Activated CD4-positive, alpha-beta T cell treated with anti-CD3 and anti-CD28 coated beads for 4 hours (primary cell): ENCODE results near the gene AFTPH.
A peak's percentile ranks its signal among the peaks of the same experiment; 100 is the strongest.

Experiments used
- DNase-seq, 2 donors: peaks; one replicate each; pipeline ENCODE4 v3.0.0-alpha.2; 2020

AFTPH gene

DNA sequence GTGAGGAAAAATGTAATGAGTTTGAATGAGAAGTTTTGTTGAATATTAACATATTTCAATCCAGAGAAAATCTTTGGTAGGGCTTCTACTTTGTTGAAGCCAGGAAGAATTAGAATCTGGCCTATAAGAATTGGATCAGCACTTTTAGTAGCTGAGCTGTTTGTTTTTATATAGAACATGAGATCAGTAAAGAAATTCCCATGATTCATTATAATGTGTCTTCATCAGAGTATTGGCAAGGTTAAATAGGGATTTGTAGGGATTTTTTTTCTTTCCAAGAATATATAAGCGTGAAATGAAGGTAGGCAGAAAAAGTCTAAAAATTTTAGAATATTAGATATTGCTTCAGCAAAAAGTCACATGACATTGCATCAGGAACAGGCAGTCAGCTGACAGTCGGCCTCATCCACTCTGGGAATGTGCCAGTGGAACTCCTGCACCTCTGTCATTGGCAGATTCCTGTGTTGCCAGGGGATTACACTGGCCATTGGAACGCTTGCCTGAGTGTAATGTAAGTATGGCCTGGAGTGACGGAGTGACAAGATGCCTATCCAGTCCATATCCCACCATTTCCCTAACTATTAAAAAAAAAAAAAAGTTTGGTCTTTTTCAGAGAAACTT, 69.0 kb downstream of the AFTPH start:
- DNase-seq = no peak

DNA sequence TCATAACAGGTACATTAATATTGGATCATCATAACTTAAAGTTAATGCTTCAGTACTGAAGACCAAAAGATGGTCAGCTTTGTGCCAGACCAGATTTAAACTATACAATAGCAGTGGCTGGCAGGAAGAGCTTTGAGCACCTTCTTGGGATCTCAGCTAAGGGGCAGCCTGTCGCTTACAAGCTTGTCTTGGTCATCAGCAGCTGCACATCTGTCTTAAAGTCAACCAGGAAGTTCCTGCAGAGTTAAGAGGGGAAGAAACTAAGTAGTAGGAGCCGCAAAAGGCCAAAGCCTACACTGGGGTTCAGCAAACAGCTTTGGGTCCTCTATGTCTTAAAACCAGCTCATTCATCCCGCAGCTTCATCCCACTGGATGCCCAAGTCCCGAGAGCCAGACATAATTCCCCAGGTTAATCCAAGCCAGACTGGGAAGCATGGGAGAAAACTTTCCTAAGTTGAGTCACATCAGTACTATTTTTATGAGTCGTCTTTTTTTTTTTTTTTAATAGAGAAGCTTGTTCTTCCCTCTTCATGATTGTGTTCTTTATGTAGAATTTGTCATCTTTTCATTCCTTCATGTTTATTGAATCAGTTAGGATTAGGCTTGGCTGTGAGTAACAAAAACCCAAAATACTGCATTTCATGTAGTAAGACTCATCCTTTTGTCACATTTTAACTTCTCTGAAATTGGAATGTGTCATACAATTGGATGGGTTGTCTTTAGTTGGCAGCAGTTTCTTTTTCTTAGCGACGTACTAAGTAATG, 70.3 kb downstream of the AFTPH start:
- no peak for DNase-seq

DNA sequence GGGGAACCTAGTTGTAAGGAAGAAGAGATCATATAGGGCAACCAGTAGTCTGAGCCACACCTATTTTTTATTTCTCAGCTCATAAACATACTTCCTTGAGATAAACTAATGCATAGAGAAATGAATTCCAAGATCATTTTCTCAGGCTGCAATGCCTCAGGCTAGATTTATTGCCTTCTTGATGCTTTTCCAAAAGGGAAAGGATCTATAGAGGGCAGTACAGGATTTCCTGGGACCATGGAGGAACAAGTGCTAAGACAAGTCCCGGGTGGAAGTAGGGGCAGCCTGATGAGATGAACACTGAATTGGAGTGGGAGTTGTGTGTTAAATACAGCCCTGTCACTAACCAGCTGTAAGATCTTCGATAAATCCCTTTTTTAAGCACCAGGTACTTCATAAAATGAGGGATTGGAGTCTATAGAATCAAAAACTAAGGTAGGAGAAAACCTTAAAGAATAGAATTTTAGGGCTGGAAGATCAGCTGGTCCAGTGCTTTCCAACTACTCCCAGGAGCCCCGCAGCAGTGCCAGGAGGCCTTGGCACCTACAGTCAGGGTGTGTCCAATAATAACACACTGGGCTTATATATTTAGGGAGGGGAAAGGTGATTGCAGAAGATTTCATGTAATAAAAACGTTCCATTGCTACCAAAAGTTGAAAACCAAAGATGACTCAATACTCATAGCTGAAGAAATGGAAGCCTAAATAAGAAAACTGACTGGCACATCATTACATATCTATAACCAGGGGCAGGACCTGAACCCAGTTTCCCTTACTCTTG, 71.5 kb downstream of the AFTPH start:
- no peak for DNase-seq

DNA sequence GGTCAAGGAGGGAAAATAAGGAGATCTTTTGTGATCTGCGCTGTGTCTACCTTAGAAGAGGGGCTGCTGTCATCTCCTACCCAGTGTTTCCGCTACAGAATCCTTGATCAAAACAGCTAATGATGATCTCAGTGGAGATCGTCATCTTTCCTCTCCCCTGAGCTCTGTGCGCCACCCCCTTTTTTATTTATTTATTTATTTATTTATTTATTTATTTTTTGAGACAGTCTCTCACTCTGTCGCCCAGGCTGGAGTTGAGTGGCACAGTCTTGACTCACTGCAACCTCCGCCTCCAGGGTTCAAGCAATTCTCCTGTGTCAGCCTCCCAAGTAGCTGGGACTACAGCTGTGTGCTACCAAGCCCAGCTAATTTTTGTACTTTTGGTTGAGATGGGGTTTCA, 74.1 kb downstream of the AFTPH start:
- DNase-seq = no peak

DNA sequence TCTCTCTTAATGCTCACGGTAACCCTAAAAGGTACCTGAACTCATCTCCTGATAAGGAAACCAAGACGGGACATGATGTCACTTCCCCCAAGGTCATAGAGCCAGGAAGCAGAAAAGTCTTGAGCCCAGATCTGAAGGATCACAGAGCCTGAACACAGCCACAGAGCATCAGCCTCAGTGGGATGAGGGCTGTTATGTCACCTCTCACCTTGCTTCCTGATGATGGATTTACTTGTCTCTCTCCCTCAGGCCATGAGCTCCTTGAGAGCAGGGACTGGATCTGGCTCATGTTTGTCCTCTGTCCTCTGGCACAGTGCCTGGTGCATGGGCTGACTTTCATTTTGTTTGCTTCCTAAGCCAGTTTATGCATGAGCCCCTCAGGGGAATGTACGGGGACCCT, 75.3 kb downstream of the AFTPH start:
- DNase-seq = no peak

DNA sequence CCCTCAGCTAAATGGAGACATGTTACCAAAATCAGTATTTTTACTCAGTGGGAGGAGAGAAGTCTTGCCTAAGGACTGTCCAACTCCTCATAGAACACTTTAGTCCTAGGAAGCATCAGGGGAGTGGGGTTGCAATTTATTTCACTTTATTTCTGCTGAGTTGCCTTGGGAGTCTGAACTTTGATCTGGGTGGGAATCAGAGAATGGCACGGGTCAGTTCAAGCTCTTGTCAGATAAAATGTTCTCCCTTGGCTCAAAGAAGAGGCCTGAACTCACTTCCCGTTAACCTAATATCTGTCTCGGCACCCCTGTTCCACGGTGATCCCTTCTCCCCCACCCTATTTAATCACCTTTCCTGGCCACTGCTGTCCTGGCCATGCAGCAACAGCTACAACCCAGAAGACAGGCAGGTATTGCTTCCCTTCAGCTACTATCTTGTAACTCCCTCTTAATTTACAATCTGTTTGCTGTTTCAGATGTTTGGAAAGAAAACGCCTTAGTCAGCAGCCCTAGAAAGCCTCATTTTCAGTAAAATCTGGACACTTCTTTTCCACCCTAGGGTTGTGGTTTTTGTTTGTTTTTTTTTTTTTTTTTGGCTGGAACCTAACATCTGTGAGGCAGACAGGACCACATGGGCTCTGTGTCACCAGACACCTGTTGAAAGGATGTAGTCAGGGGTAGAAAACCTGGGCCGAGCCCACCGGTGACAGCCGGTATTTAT, 77.1 kb downstream of the AFTPH start:
- no peak for DNase-seq

DNA sequence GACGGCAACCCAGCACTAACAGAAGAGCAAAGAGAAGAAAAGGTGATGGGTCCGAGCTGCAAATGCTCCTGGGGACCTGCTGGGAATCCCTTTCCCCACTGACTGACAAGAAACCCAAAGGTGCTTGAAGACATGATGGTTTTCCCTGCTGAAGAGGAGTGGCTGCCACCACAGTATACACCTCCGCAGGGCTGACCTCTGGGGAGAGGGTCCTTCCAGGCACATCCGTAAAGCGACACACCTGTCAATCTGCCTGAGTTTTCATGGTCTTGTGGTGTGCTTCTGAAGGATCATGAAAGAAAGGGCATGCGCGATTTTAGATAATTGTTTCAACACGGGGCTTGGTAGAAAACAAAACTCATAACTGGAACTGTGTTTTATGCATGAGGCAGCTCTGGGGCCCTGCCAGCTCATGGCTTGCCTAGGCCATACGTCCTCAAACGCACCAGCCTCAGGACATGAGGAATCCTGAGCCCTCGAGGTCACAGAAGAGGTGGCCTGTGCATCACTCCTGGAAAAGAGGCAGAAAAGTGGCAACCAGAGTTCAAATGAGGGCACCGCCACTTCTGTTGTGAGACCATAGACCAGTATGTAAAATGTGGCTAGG, 77.8 kb downstream of the AFTPH start:
- DNase-seq = no peak

DNA sequence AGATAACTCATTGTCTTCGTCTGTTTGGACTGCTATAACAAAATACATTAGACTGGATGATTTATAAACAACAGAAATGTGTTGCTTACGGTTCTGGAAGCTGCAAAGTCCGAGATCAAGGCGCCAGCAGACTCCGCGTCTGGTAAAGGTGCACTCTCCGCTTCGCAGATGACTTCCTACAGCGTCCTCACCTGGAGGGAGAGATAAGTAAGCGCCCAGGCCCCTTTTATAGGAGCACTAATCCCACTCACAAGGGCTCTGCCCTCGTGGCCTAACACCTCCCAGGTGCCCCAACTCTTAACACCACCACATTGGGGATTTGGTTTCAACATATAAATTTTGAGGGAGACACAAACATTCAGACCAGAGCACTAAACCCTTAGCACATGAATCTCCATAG, 78.3 kb downstream of the AFTPH start:
- DNase-seq = no peak

DNA sequence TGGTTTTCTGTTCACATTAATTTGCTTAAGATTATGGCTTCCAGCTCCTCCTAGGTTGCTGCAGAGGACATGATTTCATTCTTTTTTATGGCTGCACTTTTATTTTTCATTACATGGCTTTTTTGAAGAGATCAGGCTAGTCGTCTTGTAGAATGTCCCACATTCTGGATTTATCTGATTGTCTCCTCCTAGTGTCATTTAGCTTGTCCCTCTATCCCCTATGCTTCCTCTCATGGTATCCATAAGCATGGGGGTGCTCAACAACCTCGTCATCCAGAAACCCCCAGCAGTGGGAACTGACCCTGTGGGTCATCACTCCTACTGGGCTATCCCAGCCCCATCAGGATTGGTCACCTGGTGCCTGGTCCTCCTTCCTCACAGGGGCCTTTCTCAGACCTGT, 80.0 kb downstream of the AFTPH start:
- no peak for DNase-seq

DNA sequence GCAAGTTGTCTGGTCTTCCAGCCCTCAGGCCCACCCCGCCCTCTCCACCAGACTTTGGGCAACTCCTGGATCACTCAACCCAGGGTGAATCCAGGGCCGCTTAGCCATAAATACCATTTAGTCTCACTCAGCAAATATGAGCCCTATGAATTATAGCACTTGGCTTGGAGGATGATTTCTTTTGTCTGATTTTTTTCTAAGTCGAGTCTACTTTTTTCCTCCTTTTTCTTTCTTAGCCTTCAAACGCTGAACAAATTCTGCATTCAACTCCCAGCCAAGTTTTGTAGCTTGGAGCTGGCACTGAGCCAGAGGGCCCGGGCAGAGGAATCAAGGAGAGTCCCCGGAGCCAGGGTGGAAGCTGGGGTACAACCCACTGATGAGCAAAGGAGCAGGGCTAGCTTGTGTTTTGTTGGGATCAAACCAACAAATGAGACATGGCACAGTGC, 80.9 kb downstream of the AFTPH start:
- DNase-seq = no peak

DNA sequence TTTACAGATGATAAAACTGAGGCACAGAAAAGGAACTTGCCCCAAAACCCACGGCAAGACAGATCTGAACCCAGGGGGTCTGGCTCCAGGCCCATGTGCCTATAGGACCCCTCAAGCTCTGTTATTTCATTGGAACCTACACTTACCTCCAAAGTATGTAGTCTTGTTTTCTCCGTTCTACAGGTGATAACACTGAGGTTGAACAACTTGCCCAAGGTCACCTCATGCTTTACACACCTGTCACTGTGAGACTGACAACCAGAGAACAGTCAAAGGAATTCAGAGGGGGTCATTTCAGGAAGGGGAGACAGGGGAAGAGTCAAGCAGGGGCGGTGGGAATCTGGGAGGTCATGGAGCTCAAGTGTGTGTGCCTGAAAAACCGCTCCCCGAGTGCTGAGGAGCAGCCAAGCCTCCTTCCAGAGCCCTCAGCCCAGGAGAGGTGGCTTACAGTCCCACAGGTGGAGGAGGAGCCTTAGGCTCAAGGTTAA, 81.9 kb downstream of the AFTPH start:
- no peak for DNase-seq

DNA sequence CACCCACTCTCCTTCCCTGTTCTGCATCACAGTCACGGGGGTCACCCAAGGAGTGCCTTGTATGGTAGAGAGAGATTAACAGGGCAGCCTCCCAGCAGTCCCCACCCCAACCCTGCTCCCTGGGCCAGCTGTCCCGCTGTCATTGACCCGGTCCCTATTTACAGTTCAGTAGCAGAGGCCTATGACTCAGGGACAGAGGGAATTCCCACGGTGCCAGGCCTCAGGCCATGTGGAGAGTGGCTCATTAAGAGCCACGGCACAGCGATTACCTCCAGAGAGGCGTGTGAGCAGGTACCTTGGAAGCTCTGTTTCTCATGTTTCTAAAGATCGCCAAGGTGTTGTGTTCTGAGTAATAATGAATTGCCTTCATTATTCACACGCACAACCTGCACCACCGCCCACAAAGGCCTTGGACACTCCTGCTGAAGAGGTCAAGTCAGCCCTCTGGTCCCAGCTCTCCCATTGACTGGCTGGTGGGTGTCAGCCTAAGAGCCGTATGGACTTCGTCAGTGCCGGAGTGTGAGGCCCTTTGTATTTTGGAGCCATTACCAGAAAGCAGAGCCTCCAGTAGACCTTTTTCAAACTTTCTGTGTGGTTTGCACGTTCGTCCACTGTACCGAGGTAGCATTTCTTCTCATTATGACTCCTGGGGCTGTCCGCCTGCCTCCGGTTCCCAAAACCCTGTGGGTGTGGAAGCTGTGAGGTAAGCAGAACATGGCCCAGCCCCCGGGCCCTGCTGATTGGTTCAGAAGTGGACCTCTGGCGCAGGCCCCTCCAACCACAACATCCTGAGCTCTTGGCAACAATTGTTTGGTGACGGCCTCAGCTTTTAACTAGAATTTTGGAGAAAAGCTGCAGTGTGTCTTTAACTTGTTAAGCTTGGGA, 82.6 kb downstream of the AFTPH start:
- peak; percentile 81 to 84 for DNase-seq

DNA sequence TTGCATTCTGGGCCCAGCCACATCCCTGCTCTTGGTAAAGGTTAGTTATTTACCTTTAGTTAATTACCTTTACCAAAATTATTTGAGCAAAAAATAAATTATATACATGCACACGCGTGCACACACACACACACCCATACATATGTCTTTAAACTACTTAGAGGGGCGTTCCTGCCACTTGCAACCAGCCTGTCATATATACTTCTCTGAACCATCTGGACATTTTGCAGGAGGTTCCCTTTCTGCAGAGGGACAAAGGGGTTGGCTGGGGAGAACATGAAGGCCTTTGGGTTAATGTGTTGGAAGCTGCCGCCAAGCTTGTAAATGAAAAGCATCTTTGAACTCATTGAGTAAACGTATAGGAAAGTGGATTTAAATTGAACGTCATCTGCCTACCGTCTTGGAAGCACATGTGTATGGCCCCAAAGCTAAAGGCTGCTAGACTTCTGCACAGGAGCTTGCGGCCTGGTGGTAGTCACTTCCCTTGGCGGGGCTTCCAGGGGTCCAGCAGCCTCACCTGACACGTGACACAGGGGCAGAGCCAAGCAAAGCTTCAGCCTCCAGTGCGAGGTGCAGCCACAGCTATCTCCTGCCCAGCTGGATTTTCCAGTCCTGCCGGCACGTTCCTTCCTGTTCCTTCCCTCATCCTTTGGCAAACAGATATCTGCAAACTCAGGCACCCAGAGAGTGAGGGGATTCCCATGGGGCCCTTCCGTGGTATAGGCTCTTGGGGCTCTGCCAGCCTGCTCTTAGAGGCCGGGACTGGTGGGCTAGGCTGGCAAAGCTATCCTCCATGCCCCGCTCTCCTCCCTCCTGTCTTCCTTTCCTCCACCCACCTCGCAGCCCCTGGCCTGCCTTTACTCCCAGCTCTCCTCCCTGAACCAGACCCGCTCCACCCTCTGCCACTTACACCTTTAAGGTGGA, 83.5 kb downstream of the AFTPH start:
- no peak for DNase-seq

DNA sequence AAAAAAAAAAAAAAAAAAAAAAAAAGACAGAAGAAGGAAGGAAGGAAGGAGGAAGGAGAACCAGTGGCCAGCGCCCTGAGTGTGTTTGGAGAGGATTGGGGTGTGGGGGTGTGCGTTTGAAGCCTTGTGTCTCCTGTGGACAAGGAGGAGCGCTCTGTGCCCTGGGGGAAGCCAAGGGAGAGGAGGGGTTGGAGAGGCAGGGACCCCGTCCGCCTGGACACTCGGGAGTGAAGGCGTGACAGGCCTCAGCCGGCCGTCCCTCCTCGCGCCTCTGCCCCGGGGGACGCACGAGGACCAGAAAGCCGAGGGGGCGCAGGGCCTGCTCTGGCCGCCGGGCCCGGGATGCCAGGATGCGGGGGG, 84.7 kb downstream of the AFTPH start:
- peak in 1 of 2 donors; percentile 6 for DNase-seq

DNA sequence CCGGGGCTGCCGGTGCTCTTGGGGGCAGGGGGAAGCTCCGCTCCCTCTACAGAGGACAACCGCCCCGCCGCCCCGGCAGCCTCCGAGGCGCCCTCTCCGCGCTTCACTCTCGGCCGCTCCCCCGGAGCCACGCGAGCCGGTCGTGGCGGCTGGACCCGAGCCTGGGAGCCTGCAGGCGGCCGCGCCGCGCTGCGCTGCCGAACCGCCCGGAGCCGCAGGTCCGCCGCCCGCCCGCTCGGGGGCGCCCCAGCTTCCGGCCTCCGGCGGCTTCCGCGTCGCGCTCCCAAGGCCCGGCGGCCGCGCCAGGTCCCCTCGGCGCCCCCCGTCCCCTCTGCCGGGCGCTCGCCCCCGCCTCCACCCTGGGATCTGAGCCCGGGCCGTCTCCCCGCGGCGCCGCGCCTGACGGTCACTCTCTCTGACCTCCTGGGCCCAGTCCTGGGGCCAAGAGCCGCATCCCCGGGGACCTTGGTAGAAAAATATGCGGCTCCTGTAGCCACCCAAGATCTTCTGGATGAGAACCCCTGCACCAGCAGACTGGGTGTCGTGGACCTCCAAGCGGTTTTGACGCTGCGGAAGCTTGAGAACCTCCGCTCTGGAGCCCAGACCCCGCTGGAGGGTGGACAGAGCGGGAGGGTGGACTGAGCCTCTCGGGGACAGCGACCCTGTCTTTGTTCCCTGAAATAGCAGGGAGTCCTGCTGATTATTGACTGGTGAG, 85.3 kb downstream of the AFTPH start:
- DNase-seq = peak; percentile 57 to 59

DNA sequence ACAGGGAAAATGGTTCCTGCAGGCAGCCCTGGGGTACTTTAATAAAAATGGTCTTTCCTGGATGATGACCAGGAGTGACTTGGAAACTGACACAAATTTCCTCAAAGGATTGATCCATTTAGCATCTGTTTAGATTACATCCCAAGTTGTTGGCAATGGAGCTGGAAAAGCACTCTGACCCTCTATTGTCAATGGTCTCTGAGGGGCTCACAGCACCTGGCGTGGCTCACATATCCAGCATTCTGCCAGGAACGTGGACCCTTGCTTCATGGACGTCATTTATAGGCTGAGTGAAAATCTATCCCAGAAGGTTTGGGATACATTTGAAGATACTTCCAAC, 85.8 kb downstream of the AFTPH start:
- no peak for DNase-seq

DNA sequence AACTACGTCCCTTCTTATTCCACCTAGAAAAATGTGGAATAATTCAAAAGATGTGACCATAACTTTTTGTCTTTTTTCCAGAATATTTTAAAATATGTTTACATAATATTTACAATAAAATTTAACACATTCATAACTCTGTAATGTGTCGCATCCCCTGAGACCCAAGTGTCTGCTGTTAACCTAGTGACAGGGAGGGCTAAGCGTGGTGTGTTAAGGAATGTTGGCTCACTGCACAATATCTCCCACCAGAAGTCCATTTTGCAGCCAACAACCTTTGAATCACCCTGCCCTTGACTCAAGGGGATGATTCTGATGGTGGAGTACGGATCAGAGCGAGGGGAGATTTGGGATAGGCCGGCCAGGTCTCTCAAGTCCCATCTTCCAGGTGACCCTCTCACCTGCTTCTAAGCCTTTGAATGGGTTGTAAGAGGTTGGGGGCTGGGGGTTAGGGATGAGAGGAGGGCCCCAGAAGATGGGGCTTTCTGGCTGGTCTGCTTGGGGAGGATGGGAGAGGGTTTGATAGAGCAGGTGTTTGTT, 86.3 kb downstream of the AFTPH start:
- no peak for DNase-seq

DNA sequence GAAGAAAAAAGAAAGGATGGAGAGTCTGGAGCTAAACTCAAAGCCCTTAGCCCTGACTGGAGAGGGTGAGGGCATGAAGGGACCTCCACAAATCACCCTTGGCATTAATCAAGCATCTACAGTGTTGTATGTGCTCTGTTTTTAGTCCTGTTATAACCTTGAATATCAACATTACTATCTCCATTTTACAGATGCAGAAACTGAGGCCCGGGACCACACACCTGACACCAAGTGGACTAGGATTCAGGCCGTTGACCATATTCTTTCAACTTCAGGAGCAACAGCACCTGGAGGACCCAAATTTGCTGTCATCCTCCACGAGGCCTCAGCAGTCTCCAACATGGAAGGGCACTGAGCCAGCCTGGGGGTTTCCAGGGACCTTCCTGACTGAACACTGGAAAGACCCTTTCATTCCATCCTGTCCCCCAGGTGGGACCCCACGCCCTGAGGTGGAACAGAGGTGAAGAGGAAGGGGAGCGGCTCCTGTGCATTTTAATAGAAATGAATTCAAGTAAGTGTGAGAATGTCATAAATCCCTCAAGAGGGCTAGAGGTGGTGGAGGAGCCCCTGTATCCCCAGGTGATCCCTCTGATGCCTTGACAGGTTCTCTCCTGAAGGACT, 88.6 kb downstream of the AFTPH start:
- no peak for DNase-seq

DNA sequence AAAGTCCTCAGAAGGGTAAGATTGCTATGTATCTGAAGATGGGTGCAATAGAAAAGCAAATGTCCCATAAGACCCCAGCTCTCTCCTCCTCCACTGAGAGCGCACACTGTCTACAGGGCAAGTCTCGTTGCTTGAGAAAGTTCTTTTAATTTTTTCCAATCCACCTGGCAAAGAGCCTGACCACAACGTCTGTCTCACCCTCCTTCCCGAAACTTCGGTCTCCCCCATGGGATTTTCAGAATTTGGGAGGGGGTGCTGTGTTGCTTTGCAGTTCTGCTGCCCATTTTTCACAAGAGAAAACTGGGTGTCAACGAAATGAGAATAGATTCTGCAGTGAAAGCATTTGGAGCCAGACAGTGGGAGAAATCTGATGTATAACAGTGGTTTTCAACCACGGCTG, 89.1 kb downstream of the AFTPH start:
- DNase-seq = no peak
